Peyer's patch (tissue), 4 donors: ENCODE data around the gene ARHGAP27.

ENCODE experiments used
- CTCF ChIP-seq, 6 experiments: fragments of 450-650 bp in 4 of 6; fragments of 200-600 bp in 2 of 6; sonication (generic) in 1 of 6; IDR thresholded peaks; one replicate each; pipeline ENCODE4 v1.5.1; 2017 to 2019; ENCODE audit warnings: antibody characterized with exemption in 6 of 6, mild to moderate bottlenecking in 3 of 6, moderate library complexity in 1 of 6
- POLR2A ChIP-seq, 2 donors: fragments of 450-650 bp; IDR thresholded peaks; one replicate each; pipeline ENCODE4 v1.5.1; 2017; ENCODE audit warnings: antibody characterized with exemption in 2 of 2, mild to moderate bottlenecking in 2 of 2, moderate library complexity in 2 of 2

DNA sequence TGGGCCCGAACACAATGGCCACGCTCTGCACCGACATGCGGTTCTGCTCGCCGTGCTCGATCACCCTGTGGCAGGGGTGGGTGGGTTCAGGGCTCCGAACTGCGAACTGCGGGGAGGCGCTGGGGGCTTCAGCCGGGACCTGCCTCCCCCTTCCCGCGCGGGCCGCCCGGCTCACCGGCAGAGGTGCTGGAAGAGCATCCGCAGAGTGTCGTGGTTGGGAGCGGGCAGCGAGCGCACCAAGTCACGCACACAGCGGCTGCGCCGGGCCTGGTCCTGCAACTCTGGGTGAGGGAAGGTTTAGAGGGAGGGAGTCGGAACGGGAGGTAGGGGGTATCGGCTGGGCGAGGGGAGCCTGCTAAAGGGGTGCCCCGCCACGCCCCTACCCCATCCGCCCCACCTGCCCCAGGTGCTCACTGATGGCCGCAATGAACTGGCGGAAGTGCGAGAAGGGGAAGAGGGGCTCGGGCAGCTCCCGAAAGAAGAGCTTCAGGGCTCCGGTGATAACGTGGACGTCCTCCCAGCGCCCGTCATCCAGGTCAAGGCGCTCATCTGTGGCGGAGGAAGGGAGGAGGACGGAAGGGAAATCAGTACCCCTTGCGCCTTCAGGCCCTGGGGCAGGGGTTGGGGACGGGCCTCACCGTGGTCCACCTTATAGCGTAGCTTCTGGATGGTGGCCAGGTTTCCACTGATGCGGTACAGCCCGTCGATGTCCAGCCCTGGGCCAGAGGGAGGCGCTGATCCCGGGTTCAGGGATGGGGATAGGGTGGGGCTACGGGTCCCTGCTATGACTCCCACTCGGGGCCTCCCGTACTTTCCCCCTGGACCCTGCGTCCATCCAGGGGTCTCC lies 36.9 kb downstream of the ARHGAP27 start:
- TF ChIP-seq CTCF (IDR thresholded peaks at IDR 0.05) (no peak), POLR2A (IDR thresholded peaks at IDR 0.05) (no peak)
